Gastroesophageal sphincter (tissue), 4 donors: ENCODE measurements around the gene RHOT1. TPM values are rescaled to one million over a fixed set of nuclear protein-coding genes. Genes with fewer than 3 reads are reported as not detected.

ENCODE experiments used
- ATAC-seq: fragments of 150-250 bp; one replicate; pipeline ENCODE4 v1.9.1; 2016; ENCODE audit warnings: mild to moderate bottlenecking, moderate library complexity
- H3K27ac ChIP-seq, 4 donors: fragments of 200-600 bp; sonication (generic) in 3 of 4; 1 replicate in 3 of 4; 2 replicates in 1 of 4; pipeline ENCODE4 v1.5.1; 2016 to 2019
- H3K27me3 ChIP-seq: fragments of 200-600 bp; sonication (generic); one replicate; pipeline ENCODE4 v1.5.1; 2019
- H3K36me3 ChIP-seq, 2 donors: fragments of 200-600 bp; sonication (generic); one replicate each; pipeline ENCODE4 v1.5.1; 2019; ENCODE audit warnings: control low read depth in 1 of 2
- H3K4me1 ChIP-seq, 3 donors: fragments of 200-600 bp; sonication (generic); 1 replicate in 2 of 3; 2 replicates in 1 of 3; pipeline ENCODE4 v1.5.1; 2016 to 2019; ENCODE audit warnings: control low read depth in 2 of 3
- H3K4me3 ChIP-seq, 2 donors: fragments of 200-600 bp; sonication (generic); one replicate each; pipeline ENCODE4 v1.5.1; 2019; ENCODE audit warnings: mild to moderate bottlenecking in 1 of 2, moderate library complexity in 1 of 2
- H3K9me3 ChIP-seq, 3 donors: fragments of 200-600 bp; sonication (generic); one replicate each; pipeline ENCODE4 v1.5.1; 2017 to 2019; ENCODE audit warnings: control low read depth in 2 of 3
- CTCF ChIP-seq, 4 experiments: fragments of 200-600 bp in 2 of 4; fragments of 450-650 bp in 2 of 4; sonication (generic) in 1 of 4; IDR thresholded peaks; one replicate each; pipeline ENCODE4 v1.5.1; 2017 to 2019; ENCODE audit warnings: antibody characterized with exemption in 4 of 4, mild to moderate bottlenecking in 2 of 4, moderate library complexity in 2 of 4
- EP300 ChIP-seq: sonication (generic); formaldehyde crosslinking; IDR thresholded peaks from one replicate; pipeline ENCODE4 v1.6.1; 2017; ENCODE audit warnings: antibody characterized with exemption, mild to moderate bottlenecking
- POLR2A ChIP-seq, 2 donors: fragments of 450-650 bp; IDR thresholded peaks; one replicate each; pipeline ENCODE4 v1.6.1; 2017; ENCODE audit warnings: antibody characterized with exemption in 2 of 2, mild to moderate bottlenecking in 2 of 2, moderate library complexity in 1 of 2
- POLR2AphosphoS5 ChIP-seq: sonication (generic); formaldehyde crosslinking; IDR thresholded peaks from one replicate; pipeline ENCODE4 v1.6.1; 2017; ENCODE audit warnings: antibody characterized with exemption
- WGBS, 2 donors: methylation state at CpG; one replicate each; pipeline ENCODE4 v1.1.5; 2018; ENCODE audit warnings: low coverage in 1 of 2; 5-methylcytosine and 5-hydroxymethylcytosine counted together
- total RNA-seq, 4 donors: library from RNA; depleted of rRNA; stranded (reverse); fragments of >200 nt; gene quantifications; one replicate each; pipeline ENCODE4 v1.1.0, GENCODE V29; 2016

Gene RHOT1
- total RNA-seq, 4 donors from 2014 or later: 34.4 to 58.3 (median 46.0) TPM

GRCh38 chr17:32226886-32227285, 84.6 kb downstream of the RHOT1 start:
- WGBS, 2 donors: 38% methylated on average over 1 of the region's 3 CpGs; no CpG with 5 or more reads in 1 of the 2 donors
- Histone ChIP-seq H3K4me3 (no peak overlapping the region), H3K9me3 (no peaks in the 10 kb centered on the region), H3K27me3 (no peaks in the 10 kb centered on the region), H3K27ac (no peak overlapping the region), H3K4me1 (no peaks in the 10 kb centered on the region), H3K36me3 (peaks cover 0 to 46% of the 10 kb centered on the region in 2 donors)
- TF ChIP-seq CTCF (IDR thresholded peaks at IDR 0.05): no peak
- TF ChIP-seq POLR2AphosphoS5: no peak
- no peak for TF ChIP-seq POLR2A (IDR thresholded peaks at IDR 0.05)
- TF ChIP-seq EP300: no peak
- no peak for ATAC-seq

GRCh38 chr17:32227910-32228309, 85.6 kb downstream of the RHOT1 start:
- Histone ChIP-seq H3K36me3 (peaks cover 0 to 36% of the 10 kb centered on the region in 2 donors), H3K27me3 (no peaks in the 10 kb centered on the region), H3K27ac (no peak overlapping the region), H3K4me3 (no peak overlapping the region), H3K9me3 (no peaks in the 10 kb centered on the region), H3K4me1 (no peaks in the 10 kb centered on the region)
- 67 to 80% methylated on average over 1 to 4 of the region's 9 CpGs for WGBS, 2 donors
- ATAC-seq: no peak
- TF ChIP-seq POLR2A (IDR thresholded peaks at IDR 0.05): no peak
- no peak for TF ChIP-seq CTCF (IDR thresholded peaks at IDR 0.05)
- no peak for TF ChIP-seq EP300
- no peak for TF ChIP-seq POLR2AphosphoS5

- 88 to 100% methylated on average over 1 to 2 of the region's 2 CpGs for WGBS, 2 donors
- Histone ChIP-seq H3K9me3 (no peaks in the 10 kb centered on the region), H3K27ac (no peak overlapping the region), H3K4me3 (no peak overlapping the region), H3K4me1 (no peaks in the 10 kb centered on the region), H3K27me3 (no peaks in the 10 kb centered on the region), H3K36me3 (no peaks in the 10 kb centered on the region)
- no peak for ATAC-seq
- no peak for TF ChIP-seq CTCF (IDR thresholded peaks at IDR 0.05)
- TF ChIP-seq POLR2A (IDR thresholded peaks at IDR 0.05): no peak
- TF ChIP-seq POLR2AphosphoS5: no peak
- no peak for TF ChIP-seq EP300
Observed at GRCh38 chr17:32235588-32235987, 93.3 kb downstream of the RHOT1 start.

- Histone ChIP-seq H3K9me3 (no peaks in the 10 kb centered on the region), H3K27ac (no peak overlapping the region), H3K4me3 (no peak overlapping the region), H3K27me3 (no peaks in the 10 kb centered on the region), H3K36me3 (no peaks in the 10 kb centered on the region), H3K4me1 (peaks cover 0 to 13% (median 0%) of the 10 kb centered on the region in 3 donors)
- 38 to 90% methylated on average over 1 to 2 of the region's 2 CpGs for WGBS, 2 donors
- no peak for ATAC-seq
- TF ChIP-seq POLR2A (IDR thresholded peaks at IDR 0.05): no peak
- no peak for TF ChIP-seq POLR2AphosphoS5
- no peak for TF ChIP-seq EP300
- no peak for TF ChIP-seq CTCF (IDR thresholded peaks at IDR 0.05)
Observed at GRCh38 chr17:32239456-32239855, 97.2 kb downstream of the RHOT1 start.

GRCh38 chr17:32240750-32241149, 98.4 kb downstream of the RHOT1 start:
- ATAC-seq: no peak
- Histone ChIP-seq H3K4me1 (peaks cover 0 to 13% (median 0%) of the 10 kb centered on the region in 3 donors), H3K9me3 (no peaks in the 10 kb centered on the region), H3K4me3 (no peak overlapping the region), H3K36me3 (no peaks in the 10 kb centered on the region), H3K27ac (no peak overlapping the region), H3K27me3 (no peaks in the 10 kb centered on the region)
- WGBS, 2 donors: 27 to 67% methylated on average over 2 to 6 of the region's 8 CpGs
- no peak for TF ChIP-seq EP300
- TF ChIP-seq POLR2A (IDR thresholded peaks at IDR 0.05): no peak
- TF ChIP-seq CTCF (IDR thresholded peaks at IDR 0.05): no peak
- TF ChIP-seq POLR2AphosphoS5: no peak
